Measurements from ENCODE around the gene BRD2. TPM values are rescaled to one million over a fixed set of nuclear protein-coding genes. Genes with fewer than 3 reads are reported as not detected.
A peak's percentile ranks its signal among the peaks of the same experiment; 100 is the strongest.

BRD2 gene
- total and polyA plus RNA-seq, 9 of the 15 experiments (the other 6 are each of a cell fraction or from before 2014, with no cell fraction given): 19.0 to 252 (median 181) TPM

GRCh38 chr6:32982084-32982701 lies 13.8 kb downstream of the BRD2 start (continued):
- TF ChIP-seq CREB3 (tag; conservative IDR thresholded peaks at IDR 0.05; ENCODE audit: low read depth) (no peak), SLC30A9 (CRISPR knock-in tag; IDR thresholded peaks at IDR 0.05) (no peak), DDX20 (tag; IDR thresholded peaks at IDR 0.05; ENCODE audit: low read depth) (no peak), SP1 (CRISPR knock-in tag; IDR thresholded peaks at IDR 0.05) (0 out of 2 replicates have a peak, but pooled peaks have one; percentile 52), BRD9 (IDR thresholded peaks at IDR 0.05; ENCODE audit: low read depth, partially characterized antibody) (no peak), ZBTB5 (IDR thresholded peaks at IDR 0.05) (no peak), ZNF197 (CRISPR knock-in tag; IDR thresholded peaks at IDR 0.05; ENCODE audit: low read depth) (no peak), SPI1 (IDR thresholded peaks at IDR 0.05; ENCODE audit: borderline replicate concordance, low read depth, low read length) (no peak), GATAD2B (IDR thresholded peaks at IDR 0.05; ENCODE audit: borderline replicate concordance) (no peak), RBM22 (IDR thresholded peaks at IDR 0.05; ENCODE audit: low read depth, low read length, poor library complexity, severe bottlenecking) (peak; percentile 24), ZNF695 (CRISPR knock-in tag; IDR thresholded peaks at IDR 0.05) (no peak), BCL6 (CRISPR knock-in tag; IDR thresholded peaks at IDR 0.05) (no peak), CAMTA2 (CRISPR knock-in tag; conservative IDR thresholded peaks at IDR 0.05) (0 out of 2 replicates have a peak, but pooled peaks have one; percentile 18), CTBP1 (IDR thresholded peaks at IDR 0.05; ENCODE audit: borderline replicate concordance) (no peak), ZNF75A (CRISPR knock-in tag; IDR thresholded peaks at IDR 0.05) (no peak), ZNF24 (IDR thresholded peaks at IDR 0.05) (no peak), CREB3L1 (IDR thresholded peaks at IDR 0.05; ENCODE audit: borderline replicate concordance, low read depth) (no peak), MBD2 (IDR thresholded peaks at IDR 0.05; ENCODE audit: borderline replicate concordance, low read depth) (no peak), CSDE1 (IDR thresholded peaks at IDR 0.05) (no peak), OTX1 (CRISPR knock-in tag; IDR thresholded peaks at IDR 0.05) (no peak), PREB (CRISPR knock-in tag; IDR thresholded peaks at IDR 0.05) (no peak), GATAD2A (IDR thresholded peaks at IDR 0.05) (no peak)

Measured in K562 (cell line).